Pancreas (tissue), 10 donors: ENCODE measurements around the gene GDA. TPM values are rescaled to one million over a fixed set of nuclear protein-coding genes. Genes with fewer than 3 reads are reported as not detected.
"Not testable (repeated sequence)": the region's sequence is repeated elsewhere in the genome, so short reads cannot be mapped to it uniquely, and the experiment has no call there.

ENCODE experiments used
- ATAC-seq, 4 donors: fragments of 200-7000 bp; cut with Tn5 transposase; one replicate each; pipeline versions ENCODE4 v1.8.0 to v1.9.1; 2020; ENCODE audit warnings: mild to moderate bottlenecking in 4 of 4, moderate library complexity in 4 of 4
- DNase-seq, 6 donors: peaks; one replicate each; pipeline ENCODE4 v3.0.0-alpha.2; 2020
- FAIRE-seq: peaks from 2 replicates; lab custom pipeline; 2012; peaks lifted over from hg19 to GRCh38; lab: Jason Lieb, UNC
- H3K27ac ChIP-seq, 4 donors: fragments of 200-600 bp; sonication (generic); 1 replicate in 3 of 4; 2 replicates in 1 of 4; pipeline versions ENCODE4 v1.5.0 to v1.8.0; 2020
- H3K27me3 ChIP-seq, 4 donors: fragments of 200-600 bp; one replicate each; pipeline ENCODE4 v1.8.0; 2021
- H3K36me3 ChIP-seq, 3 donors: fragments of 200-600 bp; sonication (generic) in 1 of 3; one replicate each; pipeline versions ENCODE4 v1.5.0 to v1.8.0; 2020 to 2021
- H3K4me1 ChIP-seq, 3 donors: fragments of 200-600 bp; one replicate each; pipeline ENCODE4 v1.8.0; 2021
- H3K4me3 ChIP-seq, 4 donors: fragments of 200-600 bp; sonication (generic) in 2 of 4; one replicate each; pipeline versions ENCODE4 v1.5.0 to v1.8.0; 2020 to 2021
- H3K9me3 ChIP-seq, 4 donors: fragments of 200-600 bp; one replicate each; pipeline ENCODE4 v1.8.0; 2021
- WGBS, 2 donors: extraction: QIAGEN DNeasy Blood & Tissue Kit; methylation state at CpG; one replicate each; pipeline ENCODE4 v1.1.7; 2013; 5-methylcytosine and 5-hydroxymethylcytosine counted together
- intact Hi-C, 3 donors: fragments of 100-400 bp; cut with DNase I; formaldehyde crosslinking; loops; one replicate each; pipeline versions ENCODE4 v1.11.1 to v1.14.2; 2022
- polyA plus RNA-seq, 2 donors: library from polyadenylated mRNA; stranded (reverse); fragments of 200-250 nt; gene quantifications; one replicate each; pipeline ENCODE4 v1.2.3, GENCODE V29; 2013
- total RNA-seq, 6 donors: library from RNA; stranded (reverse); fragmentation: NEBNext Ultra II Directional in 4 of 6; extraction: Animal tissue kit (Norgen Biotek cat#: 25700) in 4 of 6; gene quantifications; one replicate each; pipeline versions ENCODE4 v1.2.1 to v1.2.4, GENCODE V29; 2021 to 2023
- TF ChIP-seq, protein P1 (sequence below), 4 donors: fragments of 200-600 bp; sonication (generic) in 3 of 4; IDR thresholded peaks; one replicate each; pipeline versions ENCODE4 v1.5.0 to v1.8.0; 2021; ENCODE audit warnings: antibody characterized with exemption in 4 of 4
- donor health status: healthy with polysubstance abuse.
- donor health status: DM: no; HTN: no; CAD: no; lungs with moderate emphysema.
- donor health status: DM: no; HTN: no; CAD: no.
- donor health status: control.
- donor health status: control.
- donor health status: Bipolar disorder and iron deficiency.
- donor health status: DM: yes; HTN: yes; CAD: no.
- donor health status: DM: no; HTN: no; CAD: no.
- donor health status: DM: no; HTN: no; CAD: no.
- donor health status: DM: yes; HTN: yes; CAD: no.

The GDA gene
- total and polyA plus RNA-seq, 8 donors: 1.0 to 11.6 (median 2.1) TPM

GRCh38 chr9:72276429-72276828 lies 127.2 kb downstream of the GDA start:
- Histone ChIP-seq H3K27ac (no peak overlapping the region), H3K27me3 (no peaks in the 10 kb centered on the region), H3K9me3 (no peaks in the 10 kb centered on the region), H3K4me3 (no peak overlapping the region), H3K4me1 (no peaks in the 10 kb centered on the region), H3K36me3 (no peaks in the 10 kb centered on the region)
- TF ChIP-seq, protein P1, sequence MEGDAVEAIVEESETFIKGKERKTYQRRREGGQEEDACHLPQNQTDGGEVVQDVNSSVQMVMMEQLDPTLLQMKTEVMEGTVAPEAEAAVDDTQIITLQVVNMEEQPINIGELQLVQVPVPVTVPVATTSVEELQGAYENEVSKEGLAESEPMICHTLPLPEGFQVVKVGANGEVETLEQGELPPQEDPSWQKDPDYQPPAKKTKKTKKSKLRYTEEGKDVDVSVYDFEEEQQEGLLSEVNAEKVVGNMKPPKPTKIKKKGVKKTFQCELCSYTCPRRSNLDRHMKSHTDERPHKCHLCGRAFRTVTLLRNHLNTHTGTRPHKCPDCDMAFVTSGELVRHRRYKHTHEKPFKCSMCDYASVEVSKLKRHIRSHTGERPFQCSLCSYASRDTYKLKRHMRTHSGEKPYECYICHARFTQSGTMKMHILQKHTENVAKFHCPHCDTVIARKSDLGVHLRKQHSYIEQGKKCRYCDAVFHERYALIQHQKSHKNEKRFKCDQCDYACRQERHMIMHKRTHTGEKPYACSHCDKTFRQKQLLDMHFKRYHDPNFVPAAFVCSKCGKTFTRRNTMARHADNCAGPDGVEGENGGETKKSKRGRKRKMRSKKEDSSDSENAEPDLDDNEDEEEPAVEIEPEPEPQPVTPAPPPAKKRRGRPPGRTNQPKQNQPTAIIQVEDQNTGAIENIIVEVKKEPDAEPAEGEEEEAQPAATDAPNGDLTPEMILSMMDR (IDR thresholded peaks at IDR 0.05): no peak
- intact Hi-C loops: loop anchor here in 1 of 3 donors (10.0 kb wide), 1 partner anchor 242 kb away; no protein-coding TSS in a partner anchor
- no peak for DNase-seq
- FAIRE-seq: no peak
- ATAC-seq: no peak
- WGBS, 2 donors: 70 to 100% methylated on average over 1 of the region's 1 CpG

DNA sequence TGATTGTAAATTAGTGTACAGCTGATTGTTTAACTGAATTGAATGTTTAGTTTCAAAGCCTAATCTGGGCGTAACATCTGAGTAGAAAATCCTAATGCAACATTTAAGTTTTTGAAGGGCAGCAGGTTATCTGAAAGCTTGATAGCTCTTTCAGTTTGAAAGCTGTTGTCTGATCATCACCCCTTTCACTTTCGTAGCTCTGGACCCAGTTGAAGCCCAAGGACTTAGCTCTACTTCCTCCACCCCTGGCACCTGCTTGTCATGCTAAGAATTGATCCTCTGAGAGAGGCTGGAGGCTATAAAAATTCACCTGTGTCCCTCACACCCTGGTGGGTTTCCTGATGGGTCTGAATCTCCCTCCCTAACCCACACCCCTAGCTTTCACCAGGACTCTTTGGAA lies 129.7 kb downstream of the GDA start:
- no peak for ATAC-seq
- H3K4me1 ChIP-seq: no peaks in the 10 kb centered on the region
- no peak for FAIRE-seq
- DNase-seq: no peak
- H3K9me3 ChIP-seq: no peaks in the 10 kb centered on the region
- intact Hi-C loops: loop anchor here in 1 of 3 donors (10.0 kb wide), 1 partner anchor 244 kb away; no protein-coding TSS in a partner anchor
- no peaks in the 10 kb centered on the region for H3K27me3 ChIP-seq
- no peak overlapping the region for H3K27ac ChIP-seq
- no peak overlapping the region for H3K4me3 ChIP-seq
- no peaks in the 10 kb centered on the region for H3K36me3 ChIP-seq
- 71 to 76% methylated on average over 2 of the region's 2 CpGs for WGBS, 2 donors
- TF ChIP-seq, protein P1 (IDR thresholded peaks at IDR 0.05): no peak

DNA sequence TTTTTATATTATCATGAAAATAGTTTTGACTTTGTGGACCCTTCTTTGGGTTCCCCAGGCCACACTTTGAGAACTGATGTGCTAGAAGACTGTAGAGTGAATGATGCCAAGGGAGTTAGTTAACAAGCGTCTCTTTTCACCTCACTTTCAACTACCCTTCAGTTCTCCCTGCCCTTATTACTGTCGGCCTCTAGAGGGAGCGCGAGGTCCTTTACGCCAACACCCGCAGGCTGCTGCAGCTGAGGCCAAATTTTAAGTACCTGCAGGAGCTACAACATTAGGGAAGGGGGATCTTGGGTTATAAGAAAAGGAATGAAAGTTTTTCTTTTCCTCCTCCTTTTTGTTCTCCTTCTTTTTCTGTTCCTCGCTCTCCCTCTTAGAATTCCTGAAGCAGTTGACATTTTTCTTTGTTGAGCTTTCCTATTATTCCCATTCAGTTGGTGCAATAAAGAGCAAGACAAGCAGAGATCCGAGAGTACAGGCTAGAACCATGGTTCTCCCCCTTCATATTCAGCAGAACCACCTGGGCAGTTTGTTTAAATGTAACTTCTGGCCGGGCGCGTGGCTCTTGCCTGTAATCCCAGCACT lies 131.8 kb downstream of the GDA start:
- Histone ChIP-seq H3K36me3 (no peaks in the 10 kb centered on the region), H3K27me3 (no peaks in the 10 kb centered on the region), H3K9me3 (no peaks in the 10 kb centered on the region), H3K27ac (no peak overlapping the region), H3K4me3 (no peak overlapping the region), H3K4me1 (no peaks in the 10 kb centered on the region)
- TF ChIP-seq, protein P1 (IDR thresholded peaks at IDR 0.05): peak; percentile 68 to 91 (median 89)
- DNase-seq: peak; percentile 36 to 82 (median 66)
- intact Hi-C loops: loop anchor here in 2 of 3 donors (5.0 to 10.0 kb wide), 4 partner anchors 324 to 544 kb away; no protein-coding TSS in a partner anchor
- peak; percentile 87 to 99 (median 96) for ATAC-seq
- no peak for FAIRE-seq
- WGBS, 2 donors: 23 to 32% methylated on average over 11 of the region's 11 CpGs

GRCh38 chr9:72289401-72289800 lies 140.2 kb downstream of the GDA start:
- H3K9me3 ChIP-seq: no peaks in the 10 kb centered on the region
- TF ChIP-seq, protein P1 (IDR thresholded peaks at IDR 0.05): no peak
- 79 to 88% methylated on average over 2 of the region's 2 CpGs for WGBS, 2 donors
- intact Hi-C loops: loop anchor here in 2 of 3 donors (10.0 kb wide), 3 partner anchors 315 to 535 kb away; no protein-coding TSS in a partner anchor
- no peak overlapping the region for H3K4me3 ChIP-seq
- peaks cover 0 to 21% (median 11%) of the 10 kb centered on the region in 3 donors for H3K4me1 ChIP-seq
- no peak overlapping the region for H3K27ac ChIP-seq
- ATAC-seq (no peak), DNase-seq (no peak), FAIRE-seq (no peak)
- no peaks in the 10 kb centered on the region for H3K36me3 ChIP-seq
- H3K27me3 ChIP-seq: no peaks in the 10 kb centered on the region

DNA sequence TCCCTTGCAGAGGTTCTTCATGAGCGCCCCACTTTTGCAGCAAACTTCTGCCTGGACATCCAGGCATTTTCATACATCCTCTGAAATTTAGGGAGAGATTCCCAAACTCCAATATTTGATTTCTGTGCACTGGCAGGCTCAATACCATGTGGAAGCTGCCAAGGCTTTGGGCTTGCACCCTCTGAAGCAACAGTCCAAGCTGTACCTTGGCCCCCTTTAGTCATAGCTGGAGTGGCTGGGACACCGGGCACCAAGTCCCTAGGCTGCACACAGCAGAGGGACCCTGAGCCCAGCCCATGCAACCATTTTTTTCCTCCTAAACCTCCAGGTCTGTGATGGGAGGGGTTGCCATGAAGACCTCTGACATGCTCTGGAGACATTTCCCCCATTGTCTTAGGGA lies 141.1 kb downstream of the GDA start:
- no peak overlapping the region for H3K4me3 ChIP-seq
- intact Hi-C loops: loop anchor here in 1 of 3 donors (5.0 kb wide), 1 partner anchor 302 kb away; no protein-coding TSS in a partner anchor
- no peak overlapping the region for H3K27ac ChIP-seq
- no peaks in the 10 kb centered on the region for H3K36me3 ChIP-seq
- TF ChIP-seq, protein P1 (IDR thresholded peaks at IDR 0.05): no peak
- H3K27me3 ChIP-seq: no peaks in the 10 kb centered on the region
- H3K9me3 ChIP-seq: no peaks in the 10 kb centered on the region
- WGBS, 2 donors: 92 to 97% methylated on average over 2 of the region's 2 CpGs
- no peak for FAIRE-seq
- no peak for DNase-seq
- no peak for ATAC-seq
- H3K4me1 ChIP-seq: peaks cover 0 to 30% (median 11%) of the 10 kb centered on the region in 3 donors

GRCh38 chr9:72291576-72291975 lies 142.3 kb downstream of the GDA start:
- WGBS, 2 donors: 65 to 67% methylated on average over 5 of the region's 5 CpGs
- not testable (repeated sequence) for H3K4me3 ChIP-seq, DNase-seq, ATAC-seq, H3K27ac ChIP-seq, H3K27me3 ChIP-seq, H3K36me3 ChIP-seq, H3K9me3 ChIP-seq, FAIRE-seq
- intact Hi-C loops: loop anchor here in 1 of 3 donors (5.0 kb wide), 1 partner anchor 301 kb away; no protein-coding TSS in a partner anchor
- H3K4me1 ChIP-seq: peaks cover 0 to 31% (median 11%) of the 10 kb centered on the region in 3 donors
